HG02885 (cell line): Measurements from ENCODE around the gene FCN3.
A peak's percentile ranks its signal among the peaks of the same experiment; 100 is the strongest.
"Not testable (repeated sequence)": the region's sequence is repeated elsewhere in the genome, so short reads cannot be mapped to it uniquely, and the experiment has no call there.

Experiments used
- ATAC-seq: cut with Tn5 transposase; IDR thresholded peaks from one replicate; pipeline ENCODE4 v1.9.1; 2021; ENCODE audit warnings: mild to moderate bottlenecking; ENCODE audit not compliant: unreplicated experiment, poor library complexity

FCN3 gene

DNA sequence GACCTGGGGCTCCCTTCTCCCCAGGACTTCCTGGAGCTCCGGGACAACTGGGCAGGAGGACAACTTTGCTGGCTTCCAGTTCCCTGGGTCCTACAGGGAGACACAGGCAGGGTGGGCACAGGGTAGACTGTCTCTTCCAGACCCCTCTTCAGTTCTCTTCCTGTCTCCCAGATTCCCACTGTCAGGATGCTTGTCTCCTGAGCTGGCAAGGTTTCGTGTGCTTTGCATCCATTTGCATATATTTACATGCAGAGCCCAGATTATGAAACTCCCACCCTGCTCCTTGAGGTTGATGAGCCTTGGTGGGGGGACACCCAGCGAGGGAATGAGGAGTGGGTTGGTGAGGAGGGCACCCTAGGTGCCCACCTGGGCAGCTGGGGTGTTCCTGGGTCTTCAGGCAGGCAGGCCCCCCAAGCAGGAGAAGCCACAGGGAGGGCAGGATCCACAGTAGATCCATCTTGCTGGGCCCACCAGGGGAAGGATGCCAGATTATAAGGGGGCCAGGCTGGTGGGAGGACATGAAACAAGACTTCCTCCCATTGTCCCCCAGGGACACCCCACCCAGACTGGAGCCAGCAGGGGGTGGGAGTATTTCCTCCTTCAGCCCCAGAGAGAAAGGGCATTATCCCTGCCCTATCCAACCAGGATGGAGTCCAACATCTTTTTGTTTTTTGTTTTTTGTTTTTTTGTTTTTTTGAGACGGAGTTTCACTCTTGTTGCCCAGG, at the start of gene FCN3:
Gene FCN3, minus strand, starts transcription at position 463 of the 725 bp plus-strand sequence. Its CDS starts 6 bp downstream, at position 457.
- no peak for ATAC-seq

DNA sequence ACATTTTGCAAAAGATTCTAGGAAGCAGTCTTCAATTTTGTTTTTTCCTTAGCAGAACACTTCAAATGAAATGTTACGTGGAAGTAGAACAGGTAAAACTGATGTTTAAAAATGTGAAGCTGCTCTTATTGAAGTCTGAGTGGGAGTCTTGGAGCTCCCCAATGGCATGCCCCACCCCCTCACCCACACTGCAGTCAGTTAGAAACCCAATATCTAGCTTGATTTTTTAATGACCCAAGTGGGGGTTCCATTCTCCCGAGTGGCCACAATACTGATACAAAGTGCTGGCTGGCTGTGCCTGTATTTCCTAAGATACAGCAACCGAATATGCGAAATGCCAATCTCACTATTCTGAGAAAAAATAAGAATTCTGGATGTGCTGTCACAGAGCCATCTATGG, 49.1 kb upstream of the FCN3 start:
- ATAC-seq, result no peak

DNA sequence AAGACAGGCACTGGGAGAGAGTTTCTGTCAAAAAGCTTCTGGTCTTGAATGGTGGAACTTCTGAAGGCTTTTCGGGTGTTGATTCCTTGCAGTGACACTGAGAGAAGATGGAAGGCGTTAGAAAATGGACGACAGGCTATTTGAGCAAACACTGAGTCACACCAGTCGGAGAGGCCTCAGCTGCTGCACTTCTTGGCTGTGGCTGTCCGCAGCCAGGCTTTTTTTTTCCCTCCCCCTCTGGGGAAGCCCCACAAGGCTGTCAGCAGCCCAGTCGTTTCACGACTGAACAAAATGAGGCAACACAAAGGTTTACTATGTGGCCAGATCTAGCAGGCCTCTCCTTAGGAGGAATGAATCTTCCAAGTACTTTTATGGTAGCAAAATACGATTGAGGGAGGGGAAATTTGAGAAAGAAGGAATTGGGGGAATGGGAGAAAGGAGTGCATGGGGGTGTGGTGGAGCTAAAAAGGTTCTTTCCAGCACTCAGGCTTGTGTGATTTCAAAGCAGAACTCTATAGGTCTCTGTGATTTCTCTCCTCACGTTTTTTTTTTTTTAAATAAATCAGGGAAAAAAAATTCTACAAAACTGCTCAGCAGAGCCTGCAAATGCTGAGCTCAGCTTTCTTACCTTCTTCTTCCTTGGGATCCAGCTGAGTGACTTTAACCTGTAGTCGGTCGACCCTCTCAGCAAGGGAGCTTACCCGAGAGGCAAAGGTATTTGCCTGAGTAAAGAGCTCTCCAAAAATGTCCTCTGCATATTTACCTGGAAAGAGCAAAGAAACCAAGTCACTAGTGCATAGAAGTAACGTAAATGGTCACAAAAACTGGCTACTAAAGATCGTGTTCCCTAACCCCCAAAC, 43.9 kb upstream of the FCN3 start:
- ATAC-seq, result peak; percentile 82

DNA sequence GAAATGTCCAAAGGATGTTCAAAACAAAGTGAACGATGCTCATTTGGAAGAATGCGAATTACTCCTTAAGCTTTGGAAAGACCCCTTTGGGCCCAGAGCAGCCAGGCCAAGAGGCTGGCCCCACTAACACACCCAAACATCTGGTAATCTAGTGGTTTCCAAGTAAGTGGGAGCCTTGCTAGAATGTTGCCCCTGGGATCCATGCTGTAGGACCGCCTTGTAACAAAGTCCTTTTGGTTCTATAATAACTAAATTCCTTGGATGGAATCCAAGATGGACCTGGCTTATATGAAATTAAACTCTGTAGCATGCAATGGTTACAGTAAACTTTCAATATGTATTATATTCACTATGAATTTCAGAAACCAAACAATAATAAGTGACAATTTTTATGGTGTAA, 43.1 kb upstream of the FCN3 start:
- no peak for ATAC-seq

DNA sequence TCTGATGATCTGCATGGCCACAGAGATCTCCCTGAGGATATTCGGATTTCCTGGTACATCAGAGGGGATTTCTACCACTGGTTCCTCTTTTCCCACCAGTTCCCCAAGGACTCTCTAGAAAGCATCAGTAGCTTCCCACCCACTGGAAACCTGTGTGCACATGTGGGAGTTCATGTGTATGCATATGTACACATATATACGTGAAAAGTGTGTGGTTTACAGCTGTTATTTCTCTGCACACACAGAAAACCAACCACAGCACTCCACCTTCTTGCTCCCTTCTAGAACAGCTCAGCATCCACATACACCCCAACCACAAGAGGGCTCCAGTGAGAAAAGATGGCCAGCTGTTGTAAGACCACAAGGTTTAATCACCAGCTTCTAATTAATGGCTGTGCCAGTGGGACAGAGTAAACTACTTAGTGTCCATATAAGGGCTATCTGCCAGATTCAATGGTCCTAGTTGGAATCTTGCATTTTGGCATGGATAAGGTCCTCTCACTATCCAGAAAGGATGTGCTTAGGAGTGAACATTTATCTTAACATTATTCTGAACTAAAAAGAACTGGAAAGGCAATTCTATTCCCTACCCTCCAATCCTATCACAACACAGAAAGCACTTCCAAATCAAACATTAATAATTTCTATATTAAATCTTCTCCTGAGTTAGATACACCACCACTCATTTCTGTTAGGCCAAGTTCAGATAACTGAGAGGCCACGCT, 41.9 kb upstream of the FCN3 start:
- no peak for ATAC-seq

DNA sequence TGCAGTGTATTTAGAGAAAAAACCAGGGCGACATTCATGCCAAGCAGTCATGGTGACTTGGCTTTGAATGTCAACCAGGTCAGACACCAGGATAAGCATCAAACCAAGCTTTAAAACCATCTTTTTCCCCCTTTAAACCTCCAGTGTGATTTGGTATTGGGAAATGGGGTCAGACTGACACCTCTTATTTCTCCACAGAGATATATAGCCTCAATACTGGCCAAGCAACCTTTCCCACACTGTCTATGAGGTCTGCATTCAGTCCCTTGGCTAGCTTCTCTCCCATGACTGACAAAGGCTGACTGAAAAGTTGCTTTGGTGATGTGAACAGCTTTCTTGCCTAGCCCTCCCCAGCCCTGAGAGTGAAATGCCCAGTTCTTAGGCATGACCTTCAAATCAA, 39.5 kb upstream of the FCN3 start:
- ATAC-seq, result no peak

DNA sequence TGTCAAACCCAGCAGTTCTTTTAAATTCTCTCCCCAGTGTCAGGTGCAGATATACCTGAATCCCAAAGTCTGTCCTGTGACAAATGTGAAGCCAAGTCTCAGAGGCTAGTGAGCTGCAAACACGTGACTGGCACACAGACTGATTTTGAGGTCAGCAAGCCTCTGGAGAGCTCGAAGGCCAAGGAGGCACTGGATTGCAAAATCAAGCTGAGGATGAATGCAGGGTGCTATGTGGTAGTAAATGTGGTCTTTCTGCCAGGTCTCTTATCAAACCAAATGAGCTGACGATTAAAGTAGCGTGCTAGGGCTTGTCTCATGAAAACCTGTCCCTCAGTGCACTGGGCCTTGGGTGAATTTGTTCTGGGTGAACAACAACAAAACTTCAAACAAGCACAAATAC, 38.4 kb upstream of the FCN3 start:
- ATAC-seq, result no peak

DNA sequence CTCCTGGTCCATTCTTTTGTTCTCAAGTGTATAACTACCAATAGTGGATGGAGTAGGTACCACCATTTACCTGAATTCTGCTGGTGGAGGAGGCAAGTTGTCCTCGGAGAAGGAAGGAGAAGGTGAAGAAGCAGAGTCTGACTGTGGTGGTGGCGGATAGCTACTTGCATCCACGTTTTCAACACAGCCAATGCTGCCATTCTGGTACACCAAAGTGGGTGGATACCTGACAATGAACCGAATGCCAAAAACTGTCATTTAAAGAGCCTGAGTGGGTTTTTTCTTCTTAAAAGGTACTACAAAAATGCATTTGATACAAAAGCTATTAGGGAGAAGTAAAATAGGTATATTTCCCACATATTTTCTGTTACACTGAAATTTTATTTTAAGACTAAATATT, 37.9 kb upstream of the FCN3 start:
- ATAC-seq, result no peak

DNA sequence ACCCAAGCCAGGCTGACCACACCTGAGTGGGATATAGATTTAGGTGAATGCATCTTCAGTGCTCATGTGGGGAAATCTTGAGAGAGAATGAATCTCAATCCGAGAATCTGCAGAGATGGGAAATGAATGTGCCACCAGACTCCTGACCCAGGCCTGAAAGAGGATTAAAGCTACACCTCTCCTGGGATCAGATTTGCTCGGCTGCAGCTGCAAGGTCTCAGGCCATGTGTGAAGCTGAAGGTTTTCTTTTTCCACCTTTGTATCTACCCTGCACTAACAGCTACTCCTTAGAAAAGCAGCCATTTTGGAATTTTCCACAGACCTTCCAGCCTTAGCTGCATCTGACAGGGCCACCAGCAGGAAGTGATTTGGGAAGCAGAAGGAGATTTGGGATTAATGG, 36.1 kb upstream of the FCN3 start:
- no peak for ATAC-seq

DNA sequence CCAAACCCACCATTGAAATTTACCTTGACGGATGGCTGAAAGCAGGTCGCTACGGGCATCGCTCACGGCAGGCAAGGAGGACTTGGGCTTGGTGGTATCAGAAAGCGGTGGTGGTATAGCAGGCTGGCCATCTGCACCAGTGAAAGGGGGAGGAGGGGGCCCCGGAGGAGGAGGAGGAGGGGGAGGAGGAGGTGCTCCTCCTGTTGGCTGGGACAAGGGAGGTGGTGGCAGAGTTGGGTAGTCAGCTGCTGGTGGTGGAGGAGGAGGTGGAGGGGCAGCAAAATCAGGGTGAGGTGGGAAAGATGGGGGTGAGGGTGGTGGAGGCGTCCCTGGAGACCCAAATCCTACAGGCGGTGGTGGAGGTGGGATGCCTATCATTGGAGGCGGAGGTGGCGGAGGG, 35.0 kb upstream of the FCN3 start:
- ATAC-seq, result no peak

DNA sequence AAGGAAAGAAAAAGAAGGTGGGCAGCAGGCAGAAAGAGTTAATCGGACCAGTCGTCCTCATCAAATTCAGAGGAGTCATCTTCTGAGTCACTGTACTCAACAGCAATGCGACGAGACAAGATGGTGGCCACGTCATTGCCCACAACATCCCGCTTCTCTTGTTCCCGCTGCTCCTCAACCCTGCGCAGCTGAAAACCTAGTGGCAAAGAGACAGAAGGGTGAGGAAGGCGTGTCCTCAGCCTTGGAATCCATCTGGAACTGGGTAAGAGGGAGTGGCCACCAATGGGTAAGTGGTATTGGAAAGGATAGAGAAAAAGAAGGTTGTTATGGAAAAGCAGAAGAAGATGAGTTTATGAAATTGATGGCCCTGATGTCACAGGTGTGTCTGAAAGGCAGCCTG, 33.5 kb upstream of the FCN3 start:
- ATAC-seq, result no peak

DNA sequence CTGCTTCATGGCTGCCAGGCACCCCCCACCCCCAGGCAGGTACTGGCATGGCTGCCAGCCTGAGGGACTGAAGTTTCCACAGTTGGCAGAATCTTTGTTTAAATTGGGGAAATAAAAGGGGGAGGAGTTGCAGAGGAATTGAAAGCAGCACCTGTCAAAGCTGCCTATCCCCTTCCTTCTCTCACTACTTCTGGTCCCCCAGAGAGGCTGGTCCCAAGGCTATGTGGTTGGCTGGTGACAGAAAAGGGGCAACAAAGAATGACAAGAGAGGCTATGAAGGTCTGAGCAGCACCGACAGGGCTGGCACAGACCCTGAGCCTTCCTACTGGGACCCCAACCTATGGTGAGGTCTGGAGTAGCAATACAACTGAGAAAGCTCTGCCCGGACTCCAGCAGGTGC, 32.2 kb upstream of the FCN3 start:
- ATAC-seq, result not testable (repeated sequence)

DNA sequence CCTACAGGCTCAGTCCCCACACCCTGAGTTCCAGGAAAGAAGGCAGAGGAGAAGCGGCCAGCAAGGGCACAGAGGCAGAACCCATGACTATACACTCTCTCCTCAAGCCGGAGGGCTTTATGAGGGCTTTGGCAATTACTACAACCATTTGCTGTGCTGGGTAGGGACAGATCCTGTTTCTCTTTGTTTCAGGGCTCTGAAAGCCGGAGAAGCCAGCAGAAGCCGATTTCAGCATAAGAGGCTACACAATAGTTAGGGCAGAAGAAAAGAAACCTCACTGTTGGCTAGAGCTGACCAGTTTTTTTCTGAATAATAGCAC, 31.7 kb upstream of the FCN3 start:
- no peak for ATAC-seq

DNA sequence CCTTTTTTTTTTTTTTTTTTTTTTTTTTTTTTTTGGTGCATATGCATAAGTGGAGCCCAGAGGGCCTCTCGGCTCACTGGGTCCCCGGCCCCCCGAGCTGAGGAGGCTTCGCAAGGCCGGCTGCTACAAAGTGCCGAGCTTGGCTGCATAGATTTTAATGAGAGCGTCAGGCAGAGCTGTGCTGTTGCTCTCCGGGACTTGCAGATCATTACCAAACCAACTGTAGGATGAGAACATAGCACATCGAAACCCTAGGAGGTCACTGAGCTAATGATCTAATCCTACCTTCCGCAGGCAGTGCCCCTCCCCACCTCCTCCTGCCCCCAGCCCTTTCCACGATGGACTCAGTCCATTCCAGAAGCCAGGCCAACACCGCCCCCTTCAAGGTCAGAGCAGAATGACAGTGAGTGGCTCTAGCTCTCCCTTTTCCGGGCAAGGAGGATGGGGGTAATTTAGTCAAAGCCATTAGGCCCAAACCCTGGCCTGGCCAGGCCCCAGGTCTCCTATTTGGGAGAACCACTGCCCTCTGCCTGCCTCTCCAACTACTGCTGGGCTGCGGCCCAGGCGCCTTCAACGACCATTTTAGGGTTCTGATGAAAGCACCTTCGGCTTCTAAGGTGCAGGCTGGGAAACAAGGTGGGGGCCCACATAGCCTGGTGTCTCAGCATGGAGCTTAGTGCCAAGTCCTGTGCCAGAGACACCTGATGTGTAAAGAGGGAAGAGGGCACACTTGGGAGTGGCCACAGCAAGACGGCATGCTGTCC, 31.2 kb upstream of the FCN3 start:
- not testable (repeated sequence) for ATAC-seq

DNA sequence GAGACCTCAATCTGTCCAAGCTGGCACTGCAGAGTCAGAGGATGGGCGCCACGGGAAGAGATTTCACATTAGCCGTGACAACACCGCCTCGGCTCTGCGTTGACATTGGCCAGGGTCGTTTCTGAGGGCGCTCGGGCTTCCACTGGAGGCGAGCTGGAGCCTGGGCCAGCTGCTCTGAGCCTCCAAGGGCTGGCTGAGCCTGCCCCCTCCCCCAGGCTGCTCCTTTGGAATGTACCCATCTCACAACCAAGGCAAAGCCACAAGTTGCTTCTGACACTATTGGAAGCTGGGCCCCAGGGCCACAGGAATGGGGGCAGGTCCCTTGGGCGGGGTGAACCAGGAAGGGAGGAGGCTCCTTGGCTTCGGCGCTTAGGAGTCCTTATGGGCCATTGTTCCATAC, 30.4 kb upstream of the FCN3 start:
- no peak for ATAC-seq

DNA sequence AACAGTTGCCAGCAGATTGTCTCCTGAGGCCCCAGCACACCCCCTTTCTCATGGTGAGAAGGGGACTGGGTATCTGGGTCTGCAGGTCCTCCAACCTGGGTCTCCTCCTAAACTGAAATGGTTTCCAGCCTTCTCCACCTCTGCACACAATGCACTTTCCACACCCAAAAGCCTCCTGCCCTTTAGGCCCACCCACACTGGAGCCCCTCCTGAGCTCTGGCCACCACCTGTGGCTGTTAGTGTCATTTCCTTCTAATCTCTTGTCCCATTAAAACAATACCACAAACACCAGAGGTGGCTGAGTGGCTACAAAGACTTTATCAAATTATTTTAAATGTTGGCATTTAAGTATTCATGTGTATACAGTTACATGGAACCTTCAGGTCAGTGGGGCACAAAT, 29.3 kb upstream of the FCN3 start:
- ATAC-seq, result no peak

DNA sequence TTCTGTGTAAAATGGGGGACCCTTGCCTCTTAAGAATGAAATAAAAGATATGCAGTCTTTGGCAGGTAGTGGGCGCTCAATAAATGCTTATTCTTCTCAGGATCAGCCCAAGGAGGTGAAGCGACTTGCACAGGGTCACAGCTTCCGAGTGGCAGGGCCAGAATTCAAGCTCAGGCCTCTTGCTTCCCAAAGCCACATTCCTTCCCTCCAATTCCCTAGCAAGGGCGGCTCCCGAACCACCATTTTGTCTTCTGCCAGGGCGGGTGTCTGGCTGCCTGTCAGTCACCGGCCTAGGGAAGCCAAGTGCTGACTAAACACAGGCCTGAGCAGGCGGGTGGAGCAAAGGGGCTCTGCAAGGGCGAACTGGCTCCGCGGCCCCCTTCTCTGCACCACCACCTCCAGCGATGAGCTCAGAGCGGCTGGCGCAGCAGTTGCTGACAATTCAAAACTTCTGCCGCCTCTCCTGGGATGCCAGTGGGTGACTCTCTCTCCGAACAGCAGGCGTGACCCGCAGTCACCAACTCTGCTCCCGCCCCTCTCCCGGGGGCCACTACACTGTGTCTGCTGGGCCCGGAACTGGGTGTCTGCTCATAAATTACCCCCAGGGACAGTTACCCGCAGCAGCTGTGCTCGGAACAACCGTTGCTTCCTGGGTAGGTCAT, 28.6 kb upstream of the FCN3 start:
- ATAC-seq, result no peak

DNA sequence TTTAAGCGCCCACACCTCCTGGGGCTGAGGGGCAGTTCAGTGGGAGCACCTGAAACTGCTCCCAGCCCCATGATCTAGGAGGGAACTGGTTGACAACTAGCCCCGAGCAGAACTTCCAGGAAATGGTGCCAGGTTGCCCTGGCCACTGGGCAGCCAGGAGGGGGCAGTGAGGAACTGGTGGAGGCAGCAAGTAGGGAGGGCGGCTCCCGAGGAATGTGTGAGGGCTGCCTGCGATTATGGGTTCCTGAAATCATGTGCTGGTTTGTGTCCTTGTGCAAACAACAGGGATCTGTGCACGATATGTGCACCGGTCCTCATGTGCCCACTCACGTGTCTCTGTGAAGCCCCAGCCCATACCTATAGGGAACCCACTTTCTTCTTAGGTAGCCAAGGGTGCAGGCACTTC, 27.7 kb upstream of the FCN3 start:
- no peak for ATAC-seq

DNA sequence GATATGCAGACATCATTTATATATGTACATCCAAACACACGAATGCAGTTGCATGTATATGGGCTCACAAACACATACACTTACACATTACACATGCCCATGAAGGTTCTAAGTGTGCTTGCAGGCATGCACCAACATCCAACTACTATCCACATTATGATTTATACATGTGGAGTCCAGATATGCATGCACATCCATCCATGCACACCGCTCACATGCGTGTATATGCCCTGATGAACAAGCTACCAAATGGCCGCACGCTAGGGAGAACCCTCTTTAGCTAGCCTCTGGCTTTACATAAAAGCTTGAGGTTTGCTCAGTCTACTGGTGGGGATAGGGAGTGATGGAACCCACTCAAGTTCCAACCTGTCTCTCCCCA, 26.3 kb upstream of the FCN3 start:
- no peak for ATAC-seq
